ENCODE data around the gene TBP. TPM values are rescaled to one million over a fixed set of nuclear protein-coding genes. Genes with fewer than 3 reads are reported as not detected.

Gene TBP
- total and polyA plus RNA-seq, 2 of the 13 experiments (the other 11 are each of a cell fraction or from before 2014, with no cell fraction given), result 21.7 to 28.1 TPM

GRCh38 chr6:170552765-170553533, 1.2 kb upstream of the TBP start, which contains the start of gene PSMB1 (continued):
- TF ChIP-seq RERE (CRISPR knock-in tag; IDR thresholded peaks at IDR 0.05; ENCODE audit: low read depth), result no peak
- TF ChIP-seq EED (CRISPR knock-in tag; IDR thresholded peaks at IDR 0.05), result no peak
- 0 out of 2 replicates have a peak, but pooled peaks have one; percentile 16 for TF ChIP-seq ZBTB42 (CRISPR knock-in tag; IDR thresholded peaks at IDR 0.05)
- no peak for TF ChIP-seq SRSF9 (IDR thresholded peaks at IDR 0.05; ENCODE audit: borderline replicate concordance, insufficient read depth, low read depth, low read length, poor library complexity, severe bottlenecking)
- peak; percentile 89 for TF ChIP-seq RBFOX2 (IDR thresholded peaks at IDR 0.05; ENCODE audit: low read depth, low read length)
- no peak for TF ChIP-seq ZUFSP (CRISPR knock-in tag; IDR thresholded peaks at IDR 0.05; ENCODE audit: borderline replicate concordance)
- no peak for TF ChIP-seq JDP2 (CRISPR knock-in tag; IDR thresholded peaks at IDR 0.05; ENCODE audit: borderline replicate concordance)
- no peak for TF ChIP-seq SMARCC2 (IDR thresholded peaks at IDR 0.05)
- TF ChIP-seq ZMAT5 (CRISPR knock-in tag; IDR thresholded peaks at IDR 0.05; ENCODE audit: borderline replicate concordance, low read depth), result no peak
- TF ChIP-seq ZNF207 (IDR thresholded peaks at IDR 0.05; ENCODE audit: borderline replicate concordance), result no peak
- peak; percentile 89 for TF ChIP-seq ZNF839 (CRISPR knock-in tag; IDR thresholded peaks at IDR 0.05; ENCODE audit: borderline replicate concordance)
- TF ChIP-seq ZNF777 (CRISPR knock-in tag; IDR thresholded peaks at IDR 0.05), result no peak
- no peak for TF ChIP-seq ZFP37 (CRISPR knock-in tag; IDR thresholded peaks at IDR 0.05; ENCODE audit: borderline replicate concordance)
- TF ChIP-seq USF2 (IDR thresholded peaks at IDR 0.05; ENCODE audit: low read depth, low read length), result no peak
- TF ChIP-seq USF2 (CRISPR knock-in tag; IDR thresholded peaks at IDR 0.05; ENCODE audit: borderline replicate concordance), result no peak
- TF ChIP-seq ZNF562 (CRISPR knock-in tag; IDR thresholded peaks at IDR 0.05; ENCODE audit: borderline replicate concordance), result no peak
- peak; percentile 49 for TF ChIP-seq NFYB (CRISPR knock-in tag; IDR thresholded peaks at IDR 0.05)
- no peak for TF ChIP-seq ZNF124 (CRISPR knock-in tag; IDR thresholded peaks at IDR 0.05)
- no peak; the same call in 1 of the 2 replicates for TF ChIP-seq ZNF451 (CRISPR knock-in tag; IDR thresholded peaks at IDR 0.05)
- TF ChIP-seq ZNF484 (CRISPR knock-in tag; IDR thresholded peaks at IDR 0.05; ENCODE audit: borderline replicate concordance, low read depth), result no peak
- TF ChIP-seq RFX1 (IDR thresholded peaks at IDR 0.05), result no peak

Measured in HepG2 (cell line).